Measurements from ENCODE around the gene THRB.

The THRB gene

DNA sequence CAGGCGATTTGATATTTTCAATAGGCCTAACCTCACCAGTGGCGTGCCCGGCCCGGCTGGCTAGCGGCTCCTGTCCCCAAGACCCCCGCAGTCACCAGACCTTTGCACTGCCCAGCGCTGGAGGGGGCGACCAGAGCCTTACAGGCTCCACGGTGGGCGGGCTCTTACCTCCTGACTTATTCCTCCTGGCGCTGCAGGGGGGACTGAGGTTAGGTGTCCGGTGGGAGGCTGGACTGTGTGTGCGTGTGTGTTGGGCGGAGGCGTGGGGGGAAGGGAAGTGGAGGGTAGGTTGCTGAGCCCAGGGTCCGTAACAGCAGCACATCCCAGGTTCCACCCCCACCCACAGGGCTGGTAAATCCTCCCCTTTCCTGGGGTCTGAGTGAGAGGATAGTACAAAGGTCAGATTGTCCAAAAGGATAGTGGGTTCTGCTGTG, 27.5 kb upstream of the THRB start:
- Mint-ChIP-seq H3K27ac (no peak overlapping the region), H3K4me1 (ENCODE audit: low read depth in 2 of 2) (peaks cover 0 to 2% of the 10 kb centered on the region in 2 donors), H3K36me3 (ENCODE audit: insufficient read depth) (no peaks in the 10 kb centered on the region), H3K4me3 (no peak overlapping the region), H3K27me3 (peaks cover 17 to 25% of the 10 kb centered on the region in 2 donors), H3K9me3 (peaks cover 4 to 7% of the 10 kb centered on the region in 2 donors)
- ATAC-seq (replicated peaks) (no peak), DNase-seq (no peak)

DNA sequence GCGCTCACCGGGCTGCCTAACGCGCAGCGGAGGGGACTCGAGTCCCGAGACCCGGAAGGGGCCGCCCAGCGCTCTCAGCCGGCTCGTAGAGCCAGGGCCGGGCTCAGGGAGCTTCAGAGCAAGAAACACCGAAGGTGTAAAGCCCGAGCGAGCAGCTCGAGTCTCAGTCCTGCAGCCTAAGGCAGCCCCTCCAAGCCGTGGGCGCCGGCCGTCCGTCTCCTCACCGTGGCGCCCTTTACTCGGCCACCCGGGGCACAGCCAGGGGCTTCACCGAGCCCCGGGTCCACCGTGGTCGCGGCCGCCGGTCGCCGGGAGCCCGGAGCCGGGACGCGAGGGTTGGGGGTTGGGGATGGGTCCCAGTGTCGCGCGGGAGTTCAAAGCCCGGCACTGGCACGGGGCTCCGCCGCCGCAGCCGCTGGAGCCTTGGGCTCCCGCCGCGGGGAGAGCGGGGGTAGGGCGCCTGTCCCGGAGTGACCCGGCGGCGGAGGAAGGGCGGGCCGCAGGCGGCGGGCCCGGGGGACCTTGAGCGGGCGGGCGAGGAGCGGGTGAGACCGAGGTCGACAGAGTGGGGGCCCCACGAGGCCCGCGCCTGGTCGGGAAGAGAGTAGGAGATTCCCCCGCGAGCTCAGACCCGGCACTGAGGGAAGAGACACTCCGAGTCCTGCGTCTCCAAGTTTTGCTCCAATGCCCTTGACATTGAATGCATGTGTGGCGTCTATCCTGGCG, 26.9 kb upstream of the THRB start:
- H3K4me1 Mint-ChIP-seq (ENCODE audit: low read depth in 2 of 2), result peaks cover 0 to 2% of the 10 kb centered on the region in 2 donors
- H3K9me3 Mint-ChIP-seq, result peaks cover 7 to 8% of the 10 kb centered on the region in 2 donors
- peaks cover 17 to 25% of the 10 kb centered on the region in 2 donors for H3K27me3 Mint-ChIP-seq
- no peak overlapping the region for H3K4me3 Mint-ChIP-seq
- H3K36me3 Mint-ChIP-seq (ENCODE audit: insufficient read depth), result no peaks in the 10 kb centered on the region
- DNase-seq, result no peak
- peak; percentile 29 for ATAC-seq (replicated peaks)
- no peak overlapping the region for H3K27ac Mint-ChIP-seq

DNA sequence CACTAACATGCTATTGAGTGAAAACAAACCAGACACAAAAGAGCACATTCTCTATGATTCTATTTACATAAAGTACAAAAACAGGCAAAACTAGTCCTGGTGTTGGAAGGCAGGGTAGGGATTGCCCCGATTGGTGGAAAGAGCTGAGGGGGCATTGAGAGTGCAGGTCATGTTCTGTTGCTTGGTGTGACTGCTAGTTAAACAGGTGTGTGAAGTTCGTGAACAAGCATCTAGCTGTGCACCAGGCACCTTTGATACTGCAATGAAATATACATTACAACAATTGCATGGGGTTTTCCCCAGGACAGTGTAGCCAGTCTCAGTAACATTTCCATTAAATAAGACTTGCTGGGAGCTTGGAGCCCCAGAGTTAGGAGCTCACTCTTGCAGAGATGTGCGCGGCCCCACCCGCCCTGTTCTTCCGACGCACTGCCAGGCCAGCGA, 26.3 kb upstream of the THRB start:
- Mint-ChIP-seq H3K9me3 (peaks cover 7 to 10% of the 10 kb centered on the region in 2 donors), H3K4me3 (peak overlapping the region in 1 of 2 donors; percentile 7), H3K27ac (no peak overlapping the region), H3K36me3 (ENCODE audit: insufficient read depth) (no peaks in the 10 kb centered on the region), H3K27me3 (peaks cover 17 to 25% of the 10 kb centered on the region in 2 donors), H3K4me1 (ENCODE audit: low read depth in 2 of 2) (peaks cover 0 to 2% of the 10 kb centered on the region in 2 donors)
- DNase-seq (no peak), ATAC-seq (replicated peaks) (no peak)

DNA sequence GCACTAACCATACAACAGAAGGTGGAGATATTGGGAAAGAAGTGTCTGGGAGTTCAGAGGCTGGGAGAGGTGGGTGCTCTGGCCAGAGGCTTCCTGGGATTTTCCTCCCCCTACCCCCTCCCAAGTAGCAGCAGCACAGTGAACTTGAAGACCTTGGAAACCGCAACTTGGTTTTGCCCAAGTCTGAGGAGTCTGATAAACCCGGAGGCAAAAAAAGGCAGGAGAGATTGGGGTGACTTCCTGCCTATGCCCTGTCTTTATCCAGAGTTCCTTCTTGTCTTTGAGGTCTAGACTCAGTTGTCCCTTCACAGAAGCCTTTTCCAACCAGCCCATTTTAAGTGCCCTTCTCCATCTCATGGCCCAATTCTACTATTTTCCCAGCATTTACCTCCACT, 25.4 kb upstream of the THRB start:
- no peak overlapping the region for H3K4me3 Mint-ChIP-seq
- peaks cover 7 to 10% of the 10 kb centered on the region in 2 donors for H3K9me3 Mint-ChIP-seq
- peaks cover 0 to 2% of the 10 kb centered on the region in 2 donors for H3K4me1 Mint-ChIP-seq (ENCODE audit: low read depth in 2 of 2)
- DNase-seq (no peak), ATAC-seq (replicated peaks) (no peak)
- no peaks in the 10 kb centered on the region for H3K36me3 Mint-ChIP-seq (ENCODE audit: insufficient read depth)
- H3K27ac Mint-ChIP-seq, result no peak overlapping the region
- peaks cover 17 to 25% of the 10 kb centered on the region in 2 donors for H3K27me3 Mint-ChIP-seq

DNA sequence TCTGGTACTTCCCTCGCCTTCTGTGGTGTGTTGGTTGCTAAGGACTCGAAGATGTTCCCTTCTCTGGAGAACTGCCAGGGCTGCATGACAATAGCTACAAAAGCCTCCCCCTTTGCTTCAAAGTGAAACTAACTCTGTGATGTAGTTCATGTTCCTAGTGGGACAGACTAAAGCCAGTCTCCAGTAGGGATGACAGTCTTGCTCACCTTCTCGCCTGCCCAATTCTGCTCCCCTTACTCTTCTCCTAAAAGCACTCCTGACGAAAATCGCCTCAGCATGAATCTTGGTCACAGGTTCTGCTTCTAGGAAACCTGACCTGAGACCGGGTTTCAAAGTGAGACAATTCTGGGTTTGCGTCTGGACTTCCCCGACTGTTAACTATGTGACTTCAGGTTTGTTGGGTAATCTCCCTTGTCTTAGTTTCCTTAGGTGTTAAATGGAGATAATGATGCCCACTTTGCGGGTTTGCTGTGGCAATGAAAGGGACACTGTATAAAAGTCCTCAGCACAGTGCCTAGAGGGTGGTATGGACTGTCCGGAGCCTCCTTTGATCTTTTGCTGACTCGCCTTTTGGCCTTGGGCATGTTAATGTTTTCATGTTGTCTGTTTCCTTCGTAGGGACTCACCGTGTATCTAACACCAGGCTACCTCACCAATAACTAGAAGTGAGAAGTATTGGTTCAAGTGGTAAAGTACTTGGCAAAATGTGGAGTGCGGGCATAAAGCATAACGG, 24.9 kb upstream of the THRB start:
- ATAC-seq (replicated peaks) (no peak), DNase-seq (no peak)
- peaks cover 17 to 25% of the 10 kb centered on the region in 2 donors for H3K27me3 Mint-ChIP-seq

DNA sequence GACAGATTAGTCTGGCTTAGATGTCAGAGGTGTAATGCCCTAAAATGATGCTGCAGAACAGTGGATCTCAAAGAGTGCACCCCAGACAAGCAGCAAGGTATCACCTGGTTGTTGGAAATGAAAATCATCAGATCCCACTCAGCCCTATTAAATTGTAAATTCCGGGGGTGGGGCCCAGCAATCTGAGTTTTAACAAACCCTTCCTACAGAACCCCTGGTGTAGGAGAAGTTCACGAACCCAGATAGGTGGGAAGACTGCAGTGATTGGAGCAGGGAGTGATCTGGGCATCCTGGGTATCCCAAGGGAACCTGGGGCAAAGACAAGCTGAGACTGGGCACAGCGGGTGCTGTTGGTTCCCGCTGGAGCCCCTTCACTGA, 24.3 kb upstream of the THRB start:
- ATAC-seq (replicated peaks) (no peak), DNase-seq (no peak)
- Mint-ChIP-seq H3K9me3 (peaks cover 7 to 10% of the 10 kb centered on the region in 2 donors), H3K4me3 (no peak overlapping the region), H3K27me3 (peaks cover 17 to 25% of the 10 kb centered on the region in 2 donors), H3K27ac (no peak overlapping the region), H3K4me1 (ENCODE audit: low read depth in 2 of 2) (peaks cover 0 to 2% of the 10 kb centered on the region in 2 donors), H3K36me3 (ENCODE audit: insufficient read depth) (no peaks in the 10 kb centered on the region)

More for the DNA sequence above, 24.9 kb upstream of the THRB start:
- Mint-ChIP-seq H3K4me1 (ENCODE audit: low read depth in 2 of 2) (peaks cover 0 to 2% of the 10 kb centered on the region in 2 donors), H3K36me3 (ENCODE audit: insufficient read depth) (no peaks in the 10 kb centered on the region), H3K4me3 (no peak overlapping the region), H3K9me3 (peaks cover 7 to 10% of the 10 kb centered on the region in 2 donors), H3K27ac (no peak overlapping the region)

DNA sequence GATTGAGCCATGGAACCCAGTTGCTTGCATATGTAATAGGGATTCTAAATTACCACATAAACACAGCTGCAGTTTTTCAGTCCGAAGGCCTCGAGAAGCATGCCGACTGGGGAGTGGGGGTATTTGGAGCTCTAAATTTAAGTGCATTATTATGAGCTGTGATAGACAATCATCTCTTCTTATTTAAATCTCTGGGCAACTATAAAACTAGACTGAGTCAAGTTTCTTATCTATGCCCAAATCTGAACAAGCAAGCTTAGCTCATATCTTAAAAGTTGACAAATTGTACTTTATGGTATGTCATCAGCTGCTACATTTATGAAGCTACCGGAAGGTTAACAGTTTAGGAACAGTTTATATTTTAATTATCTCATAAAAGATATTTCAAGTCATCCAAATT, 19.5 kb upstream of the THRB start:
- Mint-ChIP-seq H3K4me1 (ENCODE audit: low read depth in 2 of 2) (no peaks in the 10 kb centered on the region), H3K27me3 (no peaks in the 10 kb centered on the region), H3K27ac (no peak overlapping the region), H3K36me3 (ENCODE audit: insufficient read depth) (no peaks in the 10 kb centered on the region), H3K4me3 (no peak overlapping the region), H3K9me3 (peaks cover 0 to 9% of the 10 kb centered on the region in 2 donors)
- ATAC-seq (replicated peaks) (no peak), DNase-seq (no peak)

DNA sequence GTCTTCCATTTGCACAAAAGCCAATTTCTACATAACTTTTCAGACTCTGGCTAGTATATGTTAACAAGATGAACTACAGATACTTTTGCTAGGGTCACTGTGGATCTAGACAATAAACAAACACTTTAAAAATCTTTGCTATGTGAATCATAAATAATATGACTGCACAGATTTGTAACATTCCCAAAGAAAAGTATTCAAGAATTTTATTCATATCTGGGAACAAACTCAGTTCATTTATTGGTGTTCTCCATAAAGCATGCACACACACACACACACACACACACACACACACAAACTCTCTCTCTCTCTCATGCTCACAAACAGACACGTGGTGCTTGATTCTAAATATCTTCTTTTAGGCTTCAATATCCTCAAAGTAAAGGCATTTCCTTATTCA, 18.8 kb upstream of the THRB start:
- H3K4me3 Mint-ChIP-seq, result no peak overlapping the region
- no peak for ATAC-seq (replicated peaks)
- no peaks in the 10 kb centered on the region for H3K36me3 Mint-ChIP-seq (ENCODE audit: insufficient read depth)

DNA sequence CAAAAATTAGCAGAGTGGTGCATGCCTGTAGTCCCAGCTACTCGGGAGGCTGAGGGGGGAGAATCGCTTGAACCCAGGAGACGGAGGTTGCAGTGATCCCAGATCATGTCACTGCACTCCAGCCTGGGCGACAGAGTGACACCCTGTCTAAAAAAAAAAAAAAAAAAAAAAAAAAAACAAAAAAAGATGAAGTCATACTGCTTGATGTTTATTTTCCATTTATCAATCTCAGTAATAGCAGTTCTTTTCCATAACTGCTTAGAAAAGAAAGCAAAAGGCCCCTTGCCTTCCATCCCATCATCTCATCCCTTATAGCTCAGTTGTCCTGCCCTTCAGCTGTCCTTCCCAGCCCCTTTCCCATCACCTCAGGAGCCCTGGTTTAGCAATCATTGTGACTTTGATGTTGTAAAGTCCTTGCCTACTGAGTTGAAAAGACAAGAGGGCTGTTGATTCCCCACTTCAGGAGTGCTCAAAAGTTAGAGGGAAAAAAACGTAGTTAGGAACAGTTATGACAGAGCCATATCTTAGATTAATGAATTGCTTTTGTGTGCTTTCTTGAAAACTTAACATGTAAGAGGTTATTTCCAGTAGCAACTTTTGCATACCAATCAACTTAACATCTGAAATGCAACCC, 18.0 kb upstream of the THRB start:
- DNase-seq (no peak), ATAC-seq (replicated peaks) (no peak)
- Mint-ChIP-seq H3K27ac (no peak overlapping the region), H3K36me3 (ENCODE audit: insufficient read depth) (no peaks in the 10 kb centered on the region), H3K9me3 (peaks cover 0 to 9% of the 10 kb centered on the region in 2 donors), H3K27me3 (no peaks in the 10 kb centered on the region), H3K4me1 (ENCODE audit: low read depth in 2 of 2) (no peaks in the 10 kb centered on the region), H3K4me3 (no peak overlapping the region)

More for the DNA sequence above, 18.8 kb upstream of the THRB start:
- H3K27me3 Mint-ChIP-seq, result no peaks in the 10 kb centered on the region
- DNase-seq, result no peak
- H3K27ac Mint-ChIP-seq, result no peak overlapping the region
- H3K9me3 Mint-ChIP-seq, result peaks cover 0 to 9% of the 10 kb centered on the region in 2 donors
- no peaks in the 10 kb centered on the region for H3K4me1 Mint-ChIP-seq (ENCODE audit: low read depth in 2 of 2)

DNA sequence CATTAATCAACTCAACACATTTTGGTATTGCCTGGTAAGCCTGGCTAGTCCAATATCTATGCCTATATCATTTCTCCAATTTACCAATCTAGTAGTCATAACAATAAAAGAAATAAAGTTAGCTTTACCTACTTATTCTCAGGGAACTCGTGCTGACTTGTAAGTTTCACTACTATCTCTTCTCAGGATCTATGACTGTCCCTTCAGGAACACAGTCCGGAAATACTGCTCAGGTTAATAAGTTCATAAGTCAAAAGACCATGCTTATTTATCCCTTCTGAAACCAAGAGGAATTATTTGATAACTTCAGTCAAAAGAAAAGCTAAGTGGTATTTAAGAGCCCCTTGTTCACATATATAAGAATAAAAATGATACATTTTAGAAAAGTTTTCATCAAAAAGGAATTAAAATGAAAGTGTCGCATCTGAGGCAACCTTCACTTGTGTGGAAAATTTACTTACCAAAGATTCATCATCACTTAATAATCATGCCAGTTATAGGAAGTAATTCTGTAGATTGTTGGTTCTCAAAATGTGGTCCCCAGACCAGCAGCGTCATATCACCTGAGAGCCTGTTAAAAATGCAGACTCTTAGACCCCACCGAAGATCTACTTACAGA, 15.5 kb upstream of the THRB start:
- Mint-ChIP-seq H3K36me3 (ENCODE audit: insufficient read depth) (no peaks in the 10 kb centered on the region), H3K4me1 (ENCODE audit: low read depth in 2 of 2) (no peaks in the 10 kb centered on the region), H3K27me3 (no peaks in the 10 kb centered on the region), H3K4me3 (no peak overlapping the region), H3K9me3 (peaks cover 0 to 3% of the 10 kb centered on the region in 2 donors), H3K27ac (no peak overlapping the region)
- no peak for DNase-seq
- ATAC-seq (replicated peaks), result no peak

DNA sequence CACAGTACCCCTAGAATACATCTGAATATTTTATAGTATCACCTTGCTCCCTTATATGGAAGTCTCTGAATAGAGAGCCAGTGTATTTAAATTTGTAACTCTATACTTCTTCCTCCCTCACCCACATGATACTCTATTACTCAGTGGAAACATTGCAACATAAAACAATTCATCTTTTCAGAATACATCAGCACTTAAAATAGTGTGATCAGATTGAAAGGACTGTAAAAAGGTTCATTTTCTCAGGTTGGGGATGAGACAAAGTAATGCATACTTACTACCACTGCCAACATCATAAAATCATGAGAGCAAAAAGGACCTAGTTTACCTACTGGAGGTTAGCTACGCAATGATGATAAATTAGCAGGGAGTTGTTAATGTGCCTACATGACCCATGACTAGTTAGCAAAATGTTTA, 13.8 kb upstream of the THRB start:
- Mint-ChIP-seq H3K27ac (no peak overlapping the region), H3K4me3 (no peak overlapping the region), H3K36me3 (ENCODE audit: insufficient read depth) (no peaks in the 10 kb centered on the region), H3K4me1 (ENCODE audit: low read depth in 2 of 2) (no peaks in the 10 kb centered on the region), H3K27me3 (no peaks in the 10 kb centered on the region), H3K9me3 (peaks cover 0 to 3% of the 10 kb centered on the region in 2 donors)
- ATAC-seq (replicated peaks) (no peak), DNase-seq (no peak)

DNA sequence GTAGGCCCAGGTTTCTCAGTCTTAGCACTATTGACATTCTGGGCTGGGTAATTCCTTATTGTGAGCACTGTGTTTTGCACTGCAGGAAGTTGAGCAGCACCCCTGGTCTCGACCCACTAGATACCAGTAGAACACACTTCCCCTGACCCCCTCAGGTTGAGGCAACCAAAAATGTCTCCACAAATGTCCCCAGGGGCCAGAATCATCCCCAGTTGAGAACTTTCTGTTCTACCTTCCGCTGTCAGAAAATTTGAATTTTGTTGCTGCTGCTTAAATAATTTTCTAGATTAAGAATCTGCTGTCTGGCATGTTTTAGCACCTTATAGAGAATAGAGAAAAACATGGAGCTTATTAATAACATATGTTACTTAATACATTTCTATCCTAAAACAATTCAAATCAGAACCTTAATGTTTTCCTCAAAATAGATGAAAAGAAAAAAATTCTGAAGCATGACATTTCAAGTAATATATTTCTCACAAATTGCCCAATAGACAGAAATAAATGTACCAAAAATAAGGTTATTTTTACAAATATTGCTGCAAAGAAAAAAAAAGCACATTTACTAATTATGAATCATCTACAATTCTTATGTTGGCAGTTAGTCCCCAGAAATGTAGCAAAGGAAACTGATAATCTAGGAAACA, 13.2 kb upstream of the THRB start:
- no peaks in the 10 kb centered on the region for H3K27me3 Mint-ChIP-seq
- H3K4me1 Mint-ChIP-seq (ENCODE audit: low read depth in 2 of 2), result no peaks in the 10 kb centered on the region
- peaks cover 0 to 3% of the 10 kb centered on the region in 2 donors for H3K9me3 Mint-ChIP-seq
- H3K4me3 Mint-ChIP-seq, result no peak overlapping the region
- H3K36me3 Mint-ChIP-seq (ENCODE audit: insufficient read depth), result no peaks in the 10 kb centered on the region
- no peak overlapping the region for H3K27ac Mint-ChIP-seq
- ATAC-seq (replicated peaks), result no peak
- DNase-seq, result no peak
